Gastrocnemius medialis (tissue), 4 donors: ENCODE measurements around the gene UAP1L1. TPM values are rescaled to one million over a fixed set of nuclear protein-coding genes. Genes with fewer than 3 reads are reported as not detected.

ENCODE experiments used
- ATAC-seq, 2 donors: fragments of 150-250 bp; one replicate each; pipeline ENCODE4 v1.9.1; 2016
- DNase-seq, 2 donors: peaks; one replicate each; pipeline ENCODE4 v3.0.0-alpha.2; 2019
- H3K27ac ChIP-seq, 4 donors: fragments of 200-600 bp; sonication (generic); 1 replicate in 1 of 4; 2 replicates in 3 of 4; pipeline ENCODE4 v1.5.1; 2016 to 2018; ENCODE audit warnings: mild to moderate bottlenecking in 2 of 4, moderate library complexity in 1 of 4
- H3K27me3 ChIP-seq, 3 donors: fragments of 200-600 bp; sonication (generic) in 2 of 3; 1 replicate in 1 of 3; 2 replicates in 2 of 3; pipeline versions ENCODE4 v1.5.1 to v1.6.0; 2016 to 2019; ENCODE audit warnings: mild to moderate bottlenecking in 1 of 3, moderate library complexity in 1 of 3
- H3K36me3 ChIP-seq, 2 donors: fragments of 200-600 bp; sonication (generic) in 1 of 2; one replicate each; pipeline ENCODE4 v1.5.1; 2017 to 2018
- H3K4me1 ChIP-seq, 2 donors: fragments of 200-600 bp; sonication (generic) in 1 of 2; one replicate each; pipeline ENCODE4 v1.5.1; 2016 to 2017; ENCODE audit warnings: mild to moderate bottlenecking in 2 of 2
- H3K4me3 ChIP-seq, 4 donors: fragments of 200-600 bp; sonication (generic) in 3 of 4; 1 replicate in 1 of 4; 2 replicates in 3 of 4; pipeline ENCODE4 v1.5.1; 2016 to 2019; ENCODE audit warnings: mild to moderate bottlenecking in 2 of 4
- H3K9me3 ChIP-seq, 3 donors: fragments of 200-600 bp; sonication (generic) in 2 of 3; 1 replicate in 1 of 3; 2 replicates in 2 of 3; pipeline ENCODE4 v1.5.1; 2016 to 2019
- CTCF ChIP-seq, 5 experiments: fragments of 450-650 bp in 3 of 5; fragments of 200-600 bp in 2 of 5; sonication (generic) in 2 of 5; IDR thresholded peaks in 4 of 5; conservative IDR thresholded peaks in 1 of 5; 1 replicate in 4 of 5; 2 replicates in 1 of 5; pipeline ENCODE4 v1.5.1; 2016 to 2019; ENCODE audit warnings: antibody characterized with exemption in 5 of 5, mild to moderate bottlenecking in 3 of 5, moderate library complexity in 3 of 5
- POLR2A ChIP-seq, 2 donors: fragments of 450-650 bp; IDR thresholded peaks; one replicate each; pipeline ENCODE4 v1.6.1; 2017; ENCODE audit warnings: antibody characterized with exemption in 2 of 2, mild to moderate bottlenecking in 2 of 2, moderate library complexity in 2 of 2
- in situ Hi-C, 4 donors: fragments of 200-750 bp; cut with MboI; loops; one replicate each; pipeline versions ENCODE4 v1.15.0 to v1.8.0; 2017; ENCODE audit warnings: low sequenced_read_pairs in 4 of 4
- intact Hi-C: fragments of 100-400 bp; cut with DNase I; formaldehyde crosslinking; loops from one replicate; pipeline ENCODE4 v1.15.1; 2023; ENCODE audit warnings: low total_unique reads
- total RNA-seq, 4 donors: library from RNA; depleted of rRNA; stranded (reverse); fragments of >200 nt; gene quantifications; one replicate each; pipeline versions ENCODE4 v1.1.0 to v1.2.3, GENCODE V29; 2016

The UAP1L1 gene
- total RNA-seq, 4 donors from 2014 or later, result 0.49 to 2.5 (median 1.5) TPM

GRCh38 chr9:137089232-137089947 lies 12.1 kb downstream of the UAP1L1 start:
- no peak for ATAC-seq

DNA sequence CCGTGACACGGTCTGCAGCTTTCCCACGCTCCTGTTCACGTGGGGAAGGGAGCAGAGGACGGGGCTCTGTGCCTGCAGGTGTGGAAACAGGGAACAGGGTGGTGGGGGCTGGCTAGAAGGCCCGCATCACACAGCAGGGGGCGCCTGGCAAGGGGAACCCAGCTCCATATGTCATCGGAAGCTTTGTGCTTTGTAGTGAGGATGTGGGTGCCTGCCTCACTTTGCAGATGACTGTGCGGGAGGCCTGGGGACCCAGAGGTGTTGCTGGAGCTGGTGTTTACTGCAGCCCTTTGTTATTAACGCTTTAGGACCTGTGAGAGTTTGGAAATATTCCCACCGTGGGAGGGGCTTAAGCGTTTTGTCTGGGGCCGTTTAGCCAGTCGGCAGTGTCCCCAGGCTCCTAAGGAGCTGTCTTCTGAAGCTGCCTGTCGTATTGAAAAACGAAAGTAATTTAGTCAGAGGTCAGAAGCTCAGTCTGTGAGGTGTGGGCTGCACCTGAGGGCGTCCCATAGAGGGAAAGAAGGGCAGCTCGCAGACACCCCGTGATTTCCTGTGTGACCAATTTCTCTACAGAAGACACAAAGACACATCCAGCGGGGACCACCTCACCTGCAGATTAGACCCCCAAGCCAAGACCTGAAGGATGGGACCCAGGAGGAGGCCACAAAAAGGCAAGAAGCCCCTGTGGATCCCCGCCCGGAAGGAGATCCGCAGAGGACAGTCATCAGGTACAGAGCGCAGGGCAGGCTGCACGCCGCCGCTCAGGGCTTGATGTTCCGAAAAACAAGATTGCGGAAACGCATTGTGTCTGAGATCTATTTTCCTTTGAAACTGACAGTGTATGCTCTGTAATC lies 18.6 kb downstream of the UAP1L1 start:
- TF ChIP-seq CTCF (IDR thresholded peaks at IDR 0.05 in 4 of 5, conservative IDR thresholded peaks at IDR 0.05 in 1 of 5) (no peak), POLR2A (IDR thresholded peaks at IDR 0.05) (no peak)
- DNase-seq (no peak), ATAC-seq (no peak)
- H3K27me3 ChIP-seq, result no peaks in the 10 kb centered on the region
- intact Hi-C loops (no loop called here), in situ Hi-C loops (no loop called here)
- H3K4me1 ChIP-seq, result no peaks in the 10 kb centered on the region
- peaks cover 0 to 68% of the 10 kb centered on the region in 2 donors for H3K36me3 ChIP-seq
- no peak overlapping the region for H3K27ac ChIP-seq
- H3K9me3 ChIP-seq, result no peaks in the 10 kb centered on the region
- H3K4me3 ChIP-seq, result no peak overlapping the region

More at GRCh38 chr9:137089232-137089947, 12.1 kb downstream of the UAP1L1 start:
- in situ Hi-C loops, result no loop called here
- H3K4me1 ChIP-seq, result peaks cover 18 to 21% of the 10 kb centered on the region in 2 donors
- DNase-seq, result no peak
- H3K27me3 ChIP-seq, result no peaks in the 10 kb centered on the region
- no peaks in the 10 kb centered on the region for H3K9me3 ChIP-seq
- intact Hi-C loops, result loop anchor here (5.0 kb wide), 2 partner anchors 202 to 607 kb away; partner anchors contain the start of genes SEC16A and TRAF2
- no peak overlapping the region for H3K4me3 ChIP-seq
- peaks cover 0 to 29% of the 10 kb centered on the region in 2 donors for H3K36me3 ChIP-seq
- TF ChIP-seq CTCF (IDR thresholded peaks at IDR 0.05 in 4 of 5, conservative IDR thresholded peaks at IDR 0.05 in 1 of 5), result no peak
- no peak for TF ChIP-seq POLR2A (IDR thresholded peaks at IDR 0.05)
- H3K27ac ChIP-seq, result no peak overlapping the region

DNA sequence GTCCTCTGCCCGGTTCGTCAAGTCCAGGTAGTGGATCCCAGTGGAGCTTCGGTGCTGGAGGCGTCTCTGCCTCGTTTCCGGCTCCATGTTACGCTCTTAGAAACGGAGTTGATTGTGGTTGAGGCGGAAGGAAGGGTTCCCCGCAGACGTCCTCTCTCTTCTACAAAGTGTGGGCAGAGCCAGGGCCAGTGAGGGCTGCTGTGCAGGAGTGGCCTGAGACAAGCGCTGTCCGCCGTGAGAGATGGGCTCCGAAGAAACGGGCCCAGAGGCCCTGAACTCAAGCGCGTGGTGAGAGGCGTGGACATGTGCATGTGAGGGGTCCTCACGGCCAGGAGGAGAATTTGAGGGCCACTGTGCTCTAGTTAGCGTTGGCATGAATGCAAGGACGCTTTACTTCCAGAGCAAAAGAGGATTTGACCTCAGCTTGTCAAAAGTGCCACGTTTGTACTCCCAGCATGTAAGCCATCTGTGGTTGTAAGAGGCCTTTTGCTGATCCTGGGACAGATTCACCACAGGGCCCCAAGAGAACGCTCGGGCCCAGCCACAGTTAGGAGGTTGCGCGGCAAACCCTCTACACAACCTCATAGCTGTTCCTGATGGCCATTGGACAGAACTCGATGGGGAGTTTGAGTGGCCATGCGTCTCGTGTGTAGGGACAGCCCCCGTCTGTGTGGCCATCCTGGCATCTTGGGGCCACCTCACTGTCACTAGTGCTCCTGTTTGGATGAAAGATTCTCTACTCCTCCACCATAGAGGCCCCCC lies 19.6 kb downstream of the UAP1L1 start:
- no peaks in the 10 kb centered on the region for H3K9me3 ChIP-seq
- intact Hi-C loops (no loop called here), in situ Hi-C loops (no loop called here)
- TF ChIP-seq POLR2A (IDR thresholded peaks at IDR 0.05) (no peak), CTCF (IDR thresholded peaks at IDR 0.05 in 4 of 5, conservative IDR thresholded peaks at IDR 0.05 in 1 of 5) (no peak)
- DNase-seq, result no peak
- H3K27me3 ChIP-seq, result no peaks in the 10 kb centered on the region
- ATAC-seq, result no peak
- peaks cover 0 to 76% of the 10 kb centered on the region in 2 donors for H3K36me3 ChIP-seq
- H3K4me3 ChIP-seq, result no peak overlapping the region
- no peaks in the 10 kb centered on the region for H3K4me1 ChIP-seq
- no peak overlapping the region for H3K27ac ChIP-seq

DNA sequence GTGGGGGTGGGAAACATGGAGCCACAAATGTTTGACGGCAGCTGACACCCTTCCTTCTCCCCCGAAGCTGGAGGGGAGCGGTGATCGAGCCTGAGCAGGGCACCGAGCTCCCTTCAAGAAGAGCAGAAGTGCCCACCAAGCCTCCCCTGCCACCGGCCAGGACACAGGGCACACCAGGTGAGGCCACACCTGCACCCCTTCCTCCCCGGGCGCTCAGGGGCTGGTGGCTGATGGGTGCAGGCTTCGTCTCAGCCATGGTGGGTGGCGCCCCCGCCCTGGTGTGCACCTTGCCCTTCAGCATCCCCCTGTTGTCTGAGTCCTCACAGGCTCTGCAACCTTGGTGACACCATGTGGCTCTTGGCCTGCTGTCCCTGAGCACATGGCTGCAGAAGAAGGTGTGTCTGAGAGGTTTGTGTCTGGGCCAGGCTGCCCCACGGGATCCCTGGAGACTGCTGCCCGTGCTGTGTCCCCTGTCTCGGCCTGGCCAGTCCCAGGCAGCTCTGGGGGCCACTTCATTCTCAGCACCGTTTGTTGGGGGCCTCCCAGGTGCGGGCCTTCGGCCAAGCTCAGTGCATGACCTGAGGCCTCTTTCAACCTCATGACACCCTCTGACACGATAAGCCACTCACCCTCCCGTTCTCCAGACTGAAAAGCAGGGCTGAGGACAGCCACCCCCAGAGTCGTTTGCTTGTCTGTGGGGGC lies 20.6 kb downstream of the UAP1L1 start:
- Histone ChIP-seq H3K36me3 (peaks cover 0 to 76% of the 10 kb centered on the region in 2 donors), H3K4me1 (no peaks in the 10 kb centered on the region), H3K9me3 (no peaks in the 10 kb centered on the region), H3K27ac (no peak overlapping the region), H3K4me3 (no peak overlapping the region), H3K27me3 (no peaks in the 10 kb centered on the region)
- ATAC-seq (no peak), DNase-seq (no peak)
- TF ChIP-seq POLR2A (IDR thresholded peaks at IDR 0.05), result no peak
- TF ChIP-seq CTCF (IDR thresholded peaks at IDR 0.05 in 4 of 5, conservative IDR thresholded peaks at IDR 0.05 in 1 of 5), result no peak
- in situ Hi-C loops (no loop called here), intact Hi-C loops (no loop called here)
